ENCODE measurements around the gene GALNT14. TPM values are rescaled to one million over a fixed set of nuclear protein-coding genes. Genes with fewer than 3 reads are reported as not detected.

The GALNT14 gene
- total and polyA plus RNA-seq, 10 of the 15 experiments (the other 5 are each of a cell fraction or from before 2014, with no cell fraction given) = 3.7 to 17.8 (median 6.0) TPM

- no peak for TF ChIP-seq BCL3 (IDR thresholded peaks at IDR 0.05; ENCODE audit: borderline replicate concordance, insufficient read depth, low read depth, low read length, poor library complexity, severe bottlenecking)
- no peak for TF ChIP-seq CHD2 (IDR thresholded peaks at IDR 0.05; ENCODE audit: borderline replicate concordance, low read depth, low read length)
- TF ChIP-seq SPI1 (IDR thresholded peaks at IDR 0.05; ENCODE audit: borderline replicate concordance, insufficient read depth, low read depth, low read length) = peak; percentile 64; the same call in 1 of the 2 replicates
- no peak for TF ChIP-seq EGR1 (IDR thresholded peaks at IDR 0.05; ENCODE audit: borderline replicate concordance in 1 of 2, low read depth in 2 of 2, low read length in 2 of 2)
- 0 out of 4 replicates have a peak, but pooled peaks of 1 of the 2 experiments have one; percentile 37 for TF ChIP-seq EP300 (IDR thresholded peaks at IDR 0.05; ENCODE audit: borderline replicate concordance in 1 of 2, control insufficient read depth in 1 of 2, low read depth in 2 of 2, low read length in 2 of 2)
- TF ChIP-seq IKZF1 (conservative IDR thresholded peaks at IDR 0.05) = peak; percentile 35; the same call in 1 of the 2 replicates
- TF ChIP-seq ATF7 (IDR thresholded peaks at IDR 0.05; ENCODE audit: low read depth) = peak; percentile 40; the same call in 1 of the 2 replicates
- TF ChIP-seq IKZF2 (IDR thresholded peaks at IDR 0.05) = peak in 1 of 2 experiments; percentile 30; a peak in 3 of 4 replicates
- no peak for TF ChIP-seq ELK1 (IDR thresholded peaks at IDR 0.05; ENCODE audit: low read depth, low read length)
- no peak for TF ChIP-seq POLR2A (IDR thresholded peaks at IDR 0.05; ENCODE audit: low read depth, low read length)
- peak; percentile 32; the same call in 1 of the 2 replicates for TF ChIP-seq IRF4 (IDR thresholded peaks at IDR 0.05; ENCODE audit: low read depth, low read length)
- no peak for TF ChIP-seq STAT1 (conservative IDR thresholded peaks at IDR 0.05)
- TF ChIP-seq BHLHE40 (IDR thresholded peaks at IDR 0.05; ENCODE audit: borderline replicate concordance in 1 of 2, low read depth in 2 of 2, low read length in 1 of 2) = peak; percentile 59 to 64
- TF ChIP-seq ZNF622 (IDR thresholded peaks at IDR 0.05) = no peak
- TF ChIP-seq CREB1 (IDR thresholded peaks at IDR 0.05; ENCODE audit: low read depth) = no peak
- no peak for TF ChIP-seq LARP7 (IDR thresholded peaks at IDR 0.05)
- no peak for TF ChIP-seq HDGF (IDR thresholded peaks at IDR 0.05)
- peak; percentile 59; the same call in 1 of the 2 replicates for TF ChIP-seq RAD51 (IDR thresholded peaks at IDR 0.05)
- no peak for TF ChIP-seq RAD21 (IDR thresholded peaks at IDR 0.05; ENCODE audit: insufficient read depth, low read depth, low read length)
- TF ChIP-seq IRF3 (IDR thresholded peaks at IDR 0.05) = no peak
- TF ChIP-seq BCL11A (IDR thresholded peaks at IDR 0.05; ENCODE audit: low read depth, low read length) = 0 out of 2 replicates have a peak, but pooled peaks have one; percentile 35
- no peak for TF ChIP-seq KDM1A (IDR thresholded peaks at IDR 0.05; ENCODE audit: borderline replicate concordance)
- no peak for TF ChIP-seq RELB (IDR thresholded peaks at IDR 0.05; ENCODE audit: low read depth)
- TF ChIP-seq NFIC (IDR thresholded peaks at IDR 0.05; ENCODE audit: low read depth, low read length) = no peak
- TF ChIP-seq POU2F2 (IDR thresholded peaks at IDR 0.05; ENCODE audit: borderline replicate concordance, low read depth, low read length) = peak; percentile 85; the same call in 1 of the 3 replicates
- TF ChIP-seq ETV6 (conservative IDR thresholded peaks at IDR 0.05 in 1 of 2, IDR thresholded peaks at IDR 0.05 in 1 of 2; ENCODE audit: borderline replicate concordance in 1 of 2, low read depth in 1 of 2) = 0 out of 4 replicates have a peak, but pooled peaks of 1 of the 2 experiments have one; percentile 35
Measured at GRCh38 chr2:31031132-31031706, 107.0 kb downstream of the GALNT14 start (continued).
